Measurements from ENCODE around the gene IFFO2.

IFFO2 gene

GRCh38 chr1:18946550-18947381, 9.7 kb downstream of the IFFO2 start:
- Histone ChIP-seq H2AFZ (ENCODE audit: low read length) (no peak overlapping the region), H3K27ac (ENCODE audit: low read depth, low read length, poor library complexity, severe bottlenecking) (no peak overlapping the region), H3K4me3 (ENCODE audit: low read depth, low read length, poor library complexity, severe bottlenecking) (no peak overlapping the region), H3K9me3 (ENCODE audit: low read length) (no peaks in the 10 kb centered on the region), H3K9me2 (ENCODE audit: low read depth, low read length) (no peaks in the 10 kb centered on the region), H3K36me3 (ENCODE audit: insufficient read depth, low read length) (no peaks in the 10 kb centered on the region), H3K9ac (ENCODE audit: low read length) (no peak overlapping the region), H4K20me1 (ENCODE audit: insufficient read depth, low read length) (no peaks in the 10 kb centered on the region), H3K4me1 (ENCODE audit: insufficient read depth, low read length, severe bottlenecking) (no peaks in the 10 kb centered on the region), H3K27me3 (ENCODE audit: insufficient read depth, low read length) (peaks cover 3% of the 10 kb centered on the region; the same call in 1 of the 2 replicates), H3K79me2 (ENCODE audit: insufficient read depth, low read length) (no peaks in the 10 kb centered on the region), H3K4me2 (ENCODE audit: low read length) (no peak overlapping the region), H3F3A (ENCODE audit: insufficient read depth, low read length) (no peaks in the 10 kb centered on the region)
- TF ChIP-seq EZH2 (IDR thresholded peaks at IDR 0.05; ENCODE audit: borderline replicate concordance, low read length) (no peak), CTCF (IDR thresholded peaks at IDR 0.05; ENCODE audit: low read length) (no peak)

GRCh38 chr1:18945401-18945849, 11.1 kb downstream of the IFFO2 start:
- Histone ChIP-seq H3K27ac (ENCODE audit: low read depth, low read length, poor library complexity, severe bottlenecking) (no peak overlapping the region), H3K4me3 (ENCODE audit: low read depth, low read length, poor library complexity, severe bottlenecking) (no peak overlapping the region), H3K9me3 (ENCODE audit: low read length) (no peaks in the 10 kb centered on the region), H3K4me1 (ENCODE audit: insufficient read depth, low read length, severe bottlenecking) (no peaks in the 10 kb centered on the region), H3K27me3 (ENCODE audit: insufficient read depth, low read length) (peaks cover 3% of the 10 kb centered on the region; the same call in 1 of the 2 replicates), H2AFZ (ENCODE audit: low read length) (no peak overlapping the region), H3K9me2 (ENCODE audit: low read depth, low read length) (no peaks in the 10 kb centered on the region), H3F3A (ENCODE audit: insufficient read depth, low read length) (no peaks in the 10 kb centered on the region), H3K79me2 (ENCODE audit: insufficient read depth, low read length) (no peaks in the 10 kb centered on the region), H3K4me2 (ENCODE audit: low read length) (no peak overlapping the region), H3K9ac (ENCODE audit: low read length) (no peak overlapping the region), H3K36me3 (ENCODE audit: insufficient read depth, low read length) (no peaks in the 10 kb centered on the region), H4K20me1 (ENCODE audit: insufficient read depth, low read length) (no peaks in the 10 kb centered on the region)
- TF ChIP-seq EZH2 (IDR thresholded peaks at IDR 0.05; ENCODE audit: borderline replicate concordance, low read length) (no peak), CTCF (IDR thresholded peaks at IDR 0.05; ENCODE audit: low read length) (no peak)

- Histone ChIP-seq H3K4me3 (ENCODE audit: low read depth, low read length, poor library complexity, severe bottlenecking) (no peak overlapping the region), H3K9me3 (ENCODE audit: low read length) (no peaks in the 10 kb centered on the region), H3K36me3 (ENCODE audit: insufficient read depth, low read length) (no peaks in the 10 kb centered on the region), H3K9me2 (ENCODE audit: low read depth, low read length) (no peaks in the 10 kb centered on the region), H3K79me2 (ENCODE audit: insufficient read depth, low read length) (no peaks in the 10 kb centered on the region), H3K27me3 (ENCODE audit: insufficient read depth, low read length) (peaks cover 3% of the 10 kb centered on the region; the same call in 1 of the 2 replicates), H2AFZ (ENCODE audit: low read length) (no peak overlapping the region), H3F3A (ENCODE audit: insufficient read depth, low read length) (no peaks in the 10 kb centered on the region), H3K9ac (ENCODE audit: low read length) (no peak overlapping the region), H4K20me1 (ENCODE audit: insufficient read depth, low read length) (no peaks in the 10 kb centered on the region), H3K4me1 (ENCODE audit: insufficient read depth, low read length, severe bottlenecking) (no peaks in the 10 kb centered on the region), H3K4me2 (ENCODE audit: low read length) (no peak overlapping the region), H3K27ac (ENCODE audit: low read depth, low read length, poor library complexity, severe bottlenecking) (no peak overlapping the region)
- TF ChIP-seq EZH2 (IDR thresholded peaks at IDR 0.05; ENCODE audit: borderline replicate concordance, low read length) (no peak), CTCF (IDR thresholded peaks at IDR 0.05; ENCODE audit: low read length) (no peak)
Measured at GRCh38 chr1:18944810-18945209, 11.7 kb downstream of the IFFO2 start.

Measured in OCI-LY1 (cell line).